ENCODE measurements around the gene SLC7A11.

GRCh38 chr4:138232364-138232763 lies 9.8 kb downstream of the SLC7A11 start:
- no peak for TF ChIP-seq SNAI2 (CRISPR knock-in tag; IDR thresholded peaks at IDR 0.05)
- no peak for TF ChIP-seq RARB (CRISPR knock-in tag; IDR thresholded peaks at IDR 0.05)
